Mesendoderm (in vitro differentiated cells): Measurements from ENCODE around the gene CLK4.
"Not testable (repeated sequence)": the region's sequence is repeated elsewhere in the genome, so short reads cannot be mapped to it uniquely, and the experiment has no call there.

ENCODE experiments used
- DNase-seq: peaks from one replicate; pipeline ENCODE4 v3.0.0; 2013
- H2AK5ac ChIP-seq: 2 replicates; pipeline ENCODE4 v1.6.1; 2013; ENCODE audit warnings: low read length, inconsistent platforms
- H2BK120ac ChIP-seq: 2 replicates; pipeline ENCODE4 v1.6.1; 2013; ENCODE audit warnings: low read depth, mild to moderate bottlenecking, low read length, moderate library complexity, mixed read lengths
- H2BK15ac ChIP-seq: replicated peaks from 2 replicates; pipeline ENCODE4 v1.6.1; 2013; ENCODE audit warnings: low read depth, mild to moderate bottlenecking, moderate library complexity
- H2BK5ac ChIP-seq: 2 replicates; pipeline ENCODE4 v1.6.1; 2013; ENCODE audit warnings: low read length, inconsistent platforms
- H3K18ac ChIP-seq: 2 replicates; pipeline ENCODE4 v1.6.1; 2013; ENCODE audit warnings: mild to moderate bottlenecking, low read length, mixed read lengths
- H3K23ac ChIP-seq: one replicate; pipeline ENCODE4 v1.6.1; 2013; ENCODE audit warnings: low read length
- H3K27ac ChIP-seq: 2 replicates; pipeline ENCODE4 v1.5.1; 2013; ENCODE audit warnings: low read depth, mild to moderate bottlenecking, inconsistent platforms, low read length, moderate library complexity
- H3K27me3 ChIP-seq: 2 replicates; pipeline ENCODE4 v1.6.1; 2013; ENCODE audit warnings: low read length, control low read depth, mild to moderate bottlenecking, inconsistent platforms; ENCODE audit not compliant: insufficient read depth, poor library complexity
- H3K36me3 ChIP-seq: 2 replicates; pipeline ENCODE4 v1.6.1; 2013; ENCODE audit warnings: low read length, inconsistent platforms; ENCODE audit not compliant: control insufficient read depth, insufficient read depth
- H3K4ac ChIP-seq: one replicate; pipeline ENCODE4 v1.6.1; 2013; ENCODE audit warnings: low read depth, mild to moderate bottlenecking, low read length, moderate library complexity
- H3K4me1 ChIP-seq: 2 replicates; pipeline ENCODE4 v1.6.1; 2013; ENCODE audit warnings: low read depth, low read length, inconsistent platforms; ENCODE audit not compliant: control insufficient read depth
- H3K4me2 ChIP-seq: 2 replicates; pipeline ENCODE4 v1.6.1; 2013; ENCODE audit warnings: low read length
- H3K4me3 ChIP-seq: 2 replicates; pipeline ENCODE4 v1.5.1; 2013; ENCODE audit warnings: mild to moderate bottlenecking, low read length
- H3K56ac ChIP-seq: one replicate; pipeline ENCODE4 v1.6.1; 2013; ENCODE audit warnings: low read length
- H3K79me1 ChIP-seq: 2 replicates; pipeline ENCODE4 v1.6.1; 2013; ENCODE audit warnings: low read length, inconsistent platforms
- H3K79me2 ChIP-seq: 2 replicates; pipeline ENCODE4 v1.6.1; 2013; ENCODE audit warnings: mild to moderate bottlenecking, low read length; ENCODE audit not compliant: control insufficient read depth, insufficient read depth
- H3K9ac ChIP-seq: 2 replicates; pipeline ENCODE4 v1.6.1; 2013; ENCODE audit warnings: low read length, inconsistent platforms
- H4K5ac ChIP-seq: one replicate; pipeline ENCODE4 v1.6.1; 2013; ENCODE audit warnings: low read length
- H4K8ac ChIP-seq: one replicate; pipeline ENCODE4 v1.6.1; 2013; ENCODE audit warnings: low read depth, mild to moderate bottlenecking, control low read depth, low read length, moderate library complexity
- WGBS: extraction: QIAGEN DNeasy Blood & Tissue Kit; methylation state at CpG from one replicate; pipeline ENCODE4 v1.1.7; 2013; ENCODE audit warnings: low lambda C conversion rate, missing lambda C conversion rate; ENCODE audit not compliant: insufficient coverage; ENCODE audit errors: extremely low coverage; 5-methylcytosine and 5-hydroxymethylcytosine counted together

The CLK4 gene

DNA sequence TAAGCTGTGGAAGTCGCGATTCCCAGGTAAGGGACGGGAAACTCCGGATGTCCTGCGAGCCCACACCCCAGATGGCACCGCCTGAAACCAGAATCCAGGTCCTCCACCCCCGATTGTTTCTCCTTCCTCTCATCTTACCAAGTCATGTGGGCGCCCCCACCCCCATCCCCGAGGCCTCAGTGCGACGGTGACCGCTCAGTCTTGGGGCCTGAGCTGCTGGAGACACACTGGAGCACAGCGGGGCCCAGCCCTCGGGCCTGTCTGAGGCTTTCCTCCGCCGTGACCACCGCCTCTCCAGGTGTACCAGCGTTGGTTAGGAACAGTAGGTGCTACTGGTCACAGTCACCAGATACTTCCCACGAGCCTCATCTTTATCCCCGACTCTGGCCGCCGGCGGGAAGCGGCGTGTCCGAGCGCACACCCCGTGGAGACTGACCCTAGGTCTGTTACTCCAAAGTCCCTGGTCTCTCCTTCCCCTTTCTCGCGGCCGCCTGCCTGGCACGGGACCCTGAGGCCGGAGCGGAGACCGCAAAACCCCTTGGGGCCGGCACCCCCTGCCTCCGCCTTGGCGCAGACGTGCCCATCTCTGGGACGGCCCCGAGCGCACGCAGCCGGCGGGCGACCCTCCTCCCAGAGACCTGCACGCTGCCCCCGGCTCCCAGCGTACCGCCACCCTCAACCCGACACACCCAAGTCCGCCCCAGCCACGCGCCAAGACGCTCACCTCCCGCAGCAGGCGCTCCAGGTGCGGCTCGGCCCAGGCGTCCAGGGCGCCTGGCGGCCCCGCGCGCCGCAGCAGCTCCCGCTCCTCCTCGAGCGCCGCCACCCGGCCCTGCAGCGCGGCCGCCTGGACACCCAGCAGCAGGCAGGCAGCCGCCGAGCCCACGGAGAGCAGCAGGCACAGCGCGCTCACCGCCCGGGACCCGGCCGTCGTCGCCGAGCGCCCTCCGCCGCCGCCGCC lies 37.4 kb downstream of the CLK4 start:
- Histone ChIP-seq H3K36me3 (no peaks in the 10 kb centered on the region), H3K9ac (peak overlapping the region; percentile 85)

DNA sequence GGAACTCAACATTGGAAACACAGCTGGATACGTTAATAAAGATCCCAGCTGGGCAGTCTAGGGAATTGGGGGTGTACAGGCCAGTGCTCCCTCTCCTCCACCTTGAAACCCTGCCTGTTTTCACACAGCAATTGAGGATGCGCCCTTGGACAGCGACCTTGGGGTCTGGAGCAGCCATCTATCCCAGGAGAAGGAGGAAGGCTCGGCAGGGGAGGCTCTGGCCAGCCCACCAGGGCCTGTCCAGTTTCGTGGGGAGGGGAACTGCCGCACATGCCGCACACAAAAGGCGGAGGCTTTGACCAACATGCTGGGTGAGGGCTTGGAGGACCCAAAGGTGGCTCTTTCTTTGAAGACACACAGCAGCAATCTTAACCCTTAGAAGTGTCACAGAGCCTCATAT lies 38.1 kb downstream of the CLK4 start:
- Histone ChIP-seq H2BK15ac (no peak overlapping the region), H3K27ac (no peak overlapping the region), H3K4me1 (peaks cover 3% of the 10 kb centered on the region), H3K36me3 (no peaks in the 10 kb centered on the region), H3K27me3 (peaks cover 2% of the 10 kb centered on the region), H2AK5ac (no peak overlapping the region), H3K4me2 (peak overlapping the region; percentile 20), H2BK120ac (no peak overlapping the region), H3K4me3 (no peak overlapping the region), H4K5ac (no peak overlapping the region), H4K8ac (no peak overlapping the region), H3K79me2 (no peaks in the 10 kb centered on the region), H3K56ac (peak overlapping the region; percentile 93), H3K4ac (peak overlapping the region; percentile 19), H3K9ac (peak overlapping the region; percentile 85), H3K18ac (peak overlapping the region; percentile 45), H2BK5ac (no peak overlapping the region), H3K79me1 (peaks cover 2% of the 10 kb centered on the region), H3K23ac (no peak overlapping the region)
- no CpG with 5 or more reads among the region's 8 CpGs for WGBS
- no peak for DNase-seq

More for the DNA sequence above, 37.4 kb downstream of the CLK4 start:
- Histone ChIP-seq H3K4me3 (peak overlapping the region; percentile 1), H3K4me1 (peaks cover 3% of the 10 kb centered on the region), H3K4ac (peak overlapping the region; percentile 28), H3K79me2 (no peaks in the 10 kb centered on the region), H3K18ac (peak overlapping the region; percentile 45), H3K27ac (peak overlapping the region; percentile 54), H3K56ac (peak overlapping the region; percentile 93), H2BK120ac (no peak overlapping the region), H2BK15ac (no peak overlapping the region), H4K8ac (no peak overlapping the region), H3K79me1 (peaks cover 2% of the 10 kb centered on the region), H2BK5ac (no peak overlapping the region), H3K4me2 (peak overlapping the region; percentile 20), H2AK5ac (no peak overlapping the region), H4K5ac (no peak overlapping the region), H3K23ac (peak overlapping the region; percentile 25), H3K27me3 (peaks cover 2% of the 10 kb centered on the region)
- DNase-seq, result peak; percentile 65
- no CpG with 5 or more reads among the region's 91 CpGs for WGBS

DNA sequence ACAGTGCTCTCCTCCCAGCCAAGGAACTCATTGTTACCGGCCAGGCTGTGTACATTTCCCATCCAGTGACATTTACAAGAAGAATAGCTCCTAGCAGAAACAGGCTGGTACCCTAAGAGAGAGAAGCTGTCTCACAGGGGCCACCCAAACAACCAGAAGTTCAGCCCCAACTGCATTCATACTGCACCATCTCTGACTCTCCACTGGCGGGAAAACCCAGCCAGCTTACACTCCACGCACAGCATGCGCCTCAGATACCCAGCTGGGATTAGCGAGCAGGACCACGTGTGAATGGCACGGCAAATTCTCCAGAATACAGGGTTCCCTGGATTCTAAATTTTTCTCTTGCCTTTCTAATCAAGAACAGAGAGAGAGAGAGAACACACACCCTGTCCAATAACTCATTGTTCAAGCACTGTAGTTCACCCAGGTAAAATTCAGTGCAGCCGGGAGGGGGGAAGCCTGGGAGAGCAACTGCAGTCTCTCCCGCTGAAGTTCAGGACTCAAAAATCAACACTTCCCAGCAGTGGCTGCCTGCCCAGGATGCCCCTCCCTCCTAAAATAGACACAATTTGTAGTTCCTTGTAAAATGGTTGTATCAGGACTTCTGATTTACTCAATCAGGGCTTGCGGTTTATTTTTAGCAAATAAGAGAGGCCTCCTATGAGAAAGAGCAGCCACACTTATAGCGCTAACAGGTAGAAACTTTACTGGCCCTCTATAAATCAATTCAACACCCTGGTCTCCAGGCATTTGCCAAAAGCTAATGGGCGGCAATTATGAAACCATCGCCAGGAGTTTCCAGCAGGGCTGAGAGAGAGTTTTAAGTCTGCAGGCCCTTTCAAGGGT lies 38.9 kb downstream of the CLK4 start:
- Histone ChIP-seq H3K79me1 (peaks cover 4% of the 10 kb centered on the region), H2BK15ac (no peak overlapping the region), H3K4me3 (no peak overlapping the region), H3K18ac (no peak overlapping the region), H2BK5ac (no peak overlapping the region), H3K79me2 (no peaks in the 10 kb centered on the region), H3K27ac (no peak overlapping the region), H3K23ac (no peak overlapping the region), H3K9ac (peak overlapping the region; percentile 85), H3K36me3 (no peaks in the 10 kb centered on the region), H4K8ac (no peak overlapping the region), H3K56ac (peak overlapping the region; percentile 43), H4K5ac (no peak overlapping the region), H3K4me2 (peak overlapping the region; percentile 13), H3K4ac (no peak overlapping the region), H3K4me1 (peaks cover 3% of the 10 kb centered on the region), H3K27me3 (peaks cover 2% of the 10 kb centered on the region), H2BK120ac (no peak overlapping the region), H2AK5ac (no peak overlapping the region)
- DNase-seq, result peak; percentile 35
- no CpG with 5 or more reads among the region's 13 CpGs for WGBS

DNA sequence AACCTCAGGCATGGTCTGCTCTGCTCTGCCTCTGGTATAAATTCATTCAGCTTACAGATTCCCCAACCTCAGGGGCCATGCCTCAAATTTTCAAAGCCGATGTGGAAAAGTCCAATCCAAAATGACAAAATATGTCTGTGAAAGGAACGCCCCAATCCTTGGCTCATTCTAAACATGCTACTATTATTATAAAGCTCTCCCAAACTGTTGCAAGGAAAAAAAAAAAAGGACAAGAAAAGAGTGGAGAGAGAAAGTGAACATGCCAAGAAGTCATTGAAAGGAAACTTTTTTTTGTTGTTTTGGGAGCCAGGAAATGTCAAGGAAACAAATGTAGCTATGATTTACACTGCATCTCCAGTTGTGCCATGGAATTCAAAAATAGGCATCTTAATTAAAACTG lies 40.5 kb downstream of the CLK4 start:
- no CpG with 5 or more reads among the region's 2 CpGs for WGBS
- H3K27ac ChIP-seq, result no peak overlapping the region
- H2BK5ac ChIP-seq, result no peak overlapping the region
- no peak overlapping the region for H4K8ac ChIP-seq
- H3K4me2 ChIP-seq, result no peak overlapping the region
- H3K18ac ChIP-seq, result no peak overlapping the region
- no peak for DNase-seq
- no peak overlapping the region for H3K9ac ChIP-seq
- no peak overlapping the region for H3K23ac ChIP-seq
- H3K36me3 ChIP-seq, result no peaks in the 10 kb centered on the region
- H3K4ac ChIP-seq, result no peak overlapping the region
- no peak overlapping the region for H2BK120ac ChIP-seq
- peaks cover 2% of the 10 kb centered on the region for H3K27me3 ChIP-seq
- peaks cover 4% of the 10 kb centered on the region for H3K79me1 ChIP-seq
- no peak overlapping the region for H3K4me3 ChIP-seq
- H4K5ac ChIP-seq, result no peak overlapping the region
- H3K4me1 ChIP-seq, result peaks cover 3% of the 10 kb centered on the region
- no peak overlapping the region for H3K56ac ChIP-seq
- H2AK5ac ChIP-seq, result no peak overlapping the region
- no peak overlapping the region for H2BK15ac ChIP-seq
- no peaks in the 10 kb centered on the region for H3K79me2 ChIP-seq

DNA sequence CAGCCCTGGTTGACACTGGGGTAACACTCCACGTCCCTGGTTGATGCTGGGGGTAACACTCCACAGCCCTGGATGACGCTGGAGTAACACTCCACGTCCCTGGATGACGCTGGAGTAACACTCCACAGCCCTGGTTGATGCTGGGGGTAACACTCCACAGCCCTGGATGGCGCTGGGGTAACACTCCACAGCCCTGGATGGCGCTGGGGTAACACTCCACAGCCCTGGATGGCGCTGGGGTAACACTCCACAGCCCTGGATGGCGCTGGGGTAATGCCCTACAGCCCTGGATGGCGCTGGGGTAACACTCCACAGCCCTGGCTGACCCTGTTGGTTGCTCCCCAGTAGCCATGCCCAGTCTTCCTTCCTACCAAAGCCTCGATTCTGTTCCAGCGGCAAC lies 41.4 kb downstream of the CLK4 start:
- H2AK5ac ChIP-seq, H2BK120ac ChIP-seq, H2BK5ac ChIP-seq, H4K5ac ChIP-seq, H3K4me2 ChIP-seq, H3K9ac ChIP-seq, H3K27ac ChIP-seq, H3K79me1 ChIP-seq, H3K36me3 ChIP-seq, H3K4me1 ChIP-seq, H3K56ac ChIP-seq, H2BK15ac ChIP-seq, H3K79me2 ChIP-seq, H4K8ac ChIP-seq, H3K27me3 ChIP-seq, H3K18ac ChIP-seq, H3K23ac ChIP-seq, H3K4ac ChIP-seq, H3K4me3 ChIP-seq: not testable (repeated sequence)
- peak; percentile 45 for DNase-seq
- no CpG with 5 or more reads among the region's 11 CpGs for WGBS
